Measurements from ENCODE around the gene ADORA2B.

ADORA2B gene

DNA sequence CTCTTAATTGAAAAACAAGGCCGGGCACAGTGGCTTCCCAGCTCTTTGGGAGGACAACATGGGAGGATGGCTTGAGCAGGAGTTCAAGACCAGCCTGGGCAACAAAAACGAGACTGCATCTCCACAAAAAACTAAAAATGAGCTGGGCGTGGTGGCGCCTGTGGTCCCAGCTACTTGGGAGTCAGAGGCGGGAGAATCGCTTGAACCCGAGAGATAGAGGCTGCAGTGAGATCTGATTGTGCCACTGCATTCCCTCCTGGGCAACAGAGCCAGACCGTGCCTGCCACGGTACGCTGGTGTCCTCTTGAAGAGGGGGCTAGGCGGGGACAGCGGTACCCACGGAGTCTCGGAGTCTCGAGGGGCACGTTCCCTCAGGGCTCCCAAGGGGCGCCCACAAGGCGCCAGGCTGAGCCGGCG lies 27.9 kb upstream of the ADORA2B start:
- Histone ChIP-seq H3K9me3 (ENCODE audit: low read length) (no peaks in the 10 kb centered on the region; the same call in 1 of the 2 replicates), H3K27ac (ENCODE audit: low read depth, low read length, poor library complexity, severe bottlenecking) (no peak overlapping the region), H3K36me3 (ENCODE audit: insufficient read depth, low read length) (no peaks in the 10 kb centered on the region), H3K4me2 (ENCODE audit: low read length) (no peak overlapping the region), H3F3A (ENCODE audit: insufficient read depth, low read length) (no peaks in the 10 kb centered on the region), H3K79me2 (ENCODE audit: insufficient read depth, low read length) (no peaks in the 10 kb centered on the region), H3K4me3 (ENCODE audit: low read depth, low read length, poor library complexity, severe bottlenecking) (no peak overlapping the region), H3K27me3 (ENCODE audit: insufficient read depth, low read length) (no peaks in the 10 kb centered on the region; the same call in 1 of the 2 replicates), H3K9me2 (ENCODE audit: low read depth, low read length) (no peaks in the 10 kb centered on the region), H3K4me1 (ENCODE audit: insufficient read depth, low read length, severe bottlenecking) (no peaks in the 10 kb centered on the region), H2AFZ (ENCODE audit: low read length) (no peak overlapping the region), H3K9ac (ENCODE audit: low read length) (no peak overlapping the region), H4K20me1 (ENCODE audit: insufficient read depth, low read length) (no peaks in the 10 kb centered on the region)
- TF ChIP-seq, protein P1, sequence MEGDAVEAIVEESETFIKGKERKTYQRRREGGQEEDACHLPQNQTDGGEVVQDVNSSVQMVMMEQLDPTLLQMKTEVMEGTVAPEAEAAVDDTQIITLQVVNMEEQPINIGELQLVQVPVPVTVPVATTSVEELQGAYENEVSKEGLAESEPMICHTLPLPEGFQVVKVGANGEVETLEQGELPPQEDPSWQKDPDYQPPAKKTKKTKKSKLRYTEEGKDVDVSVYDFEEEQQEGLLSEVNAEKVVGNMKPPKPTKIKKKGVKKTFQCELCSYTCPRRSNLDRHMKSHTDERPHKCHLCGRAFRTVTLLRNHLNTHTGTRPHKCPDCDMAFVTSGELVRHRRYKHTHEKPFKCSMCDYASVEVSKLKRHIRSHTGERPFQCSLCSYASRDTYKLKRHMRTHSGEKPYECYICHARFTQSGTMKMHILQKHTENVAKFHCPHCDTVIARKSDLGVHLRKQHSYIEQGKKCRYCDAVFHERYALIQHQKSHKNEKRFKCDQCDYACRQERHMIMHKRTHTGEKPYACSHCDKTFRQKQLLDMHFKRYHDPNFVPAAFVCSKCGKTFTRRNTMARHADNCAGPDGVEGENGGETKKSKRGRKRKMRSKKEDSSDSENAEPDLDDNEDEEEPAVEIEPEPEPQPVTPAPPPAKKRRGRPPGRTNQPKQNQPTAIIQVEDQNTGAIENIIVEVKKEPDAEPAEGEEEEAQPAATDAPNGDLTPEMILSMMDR (IDR thresholded peaks at IDR 0.05; ENCODE audit: low read length) = no peak
- TF ChIP-seq EZH2 (IDR thresholded peaks at IDR 0.05; ENCODE audit: borderline replicate concordance, low read length) = no peak

DNA sequence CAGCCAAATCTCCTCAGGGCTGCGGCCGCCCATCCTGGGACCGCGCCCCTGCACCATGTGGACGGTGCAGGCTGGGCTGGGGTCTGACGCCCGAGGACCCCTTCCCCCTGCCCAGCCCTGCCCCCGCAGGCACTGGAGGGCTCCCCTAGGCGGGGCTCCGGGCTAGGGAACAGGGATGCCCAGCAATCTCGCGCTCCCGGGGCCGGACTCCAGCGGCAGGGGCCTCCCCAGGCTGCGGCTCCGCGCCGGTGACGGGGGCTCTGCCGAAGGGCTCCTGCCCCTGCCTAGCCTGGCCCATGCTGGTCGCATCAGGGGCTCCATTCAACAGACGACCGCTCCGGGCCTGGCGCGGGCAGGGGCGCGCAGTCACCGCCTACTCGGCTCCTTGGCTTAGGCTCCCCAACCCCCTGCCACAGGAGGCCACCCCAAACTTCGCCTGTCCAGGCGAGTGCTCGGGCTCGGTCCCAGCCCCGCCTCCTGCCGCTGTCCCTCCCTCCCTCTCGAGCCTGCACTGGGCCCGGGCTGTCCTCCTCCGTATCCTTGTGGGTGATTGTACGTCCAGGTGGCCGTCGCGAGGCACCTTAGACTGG lies 27.4 kb upstream of the ADORA2B start:
- no peaks in the 10 kb centered on the region for H3K4me1 ChIP-seq (ENCODE audit: insufficient read depth, low read length, severe bottlenecking)
- no peak for TF ChIP-seq EZH2 (IDR thresholded peaks at IDR 0.05; ENCODE audit: borderline replicate concordance, low read length)
- TF ChIP-seq, protein P1 (IDR thresholded peaks at IDR 0.05; ENCODE audit: low read length) = no peak
- H3K27ac ChIP-seq (ENCODE audit: low read depth, low read length, poor library complexity, severe bottlenecking) = no peak overlapping the region
- H3K4me2 ChIP-seq (ENCODE audit: low read length) = no peak overlapping the region
- H3K79me2 ChIP-seq (ENCODE audit: insufficient read depth, low read length) = no peaks in the 10 kb centered on the region
- H3K27me3 ChIP-seq (ENCODE audit: insufficient read depth, low read length) = no peaks in the 10 kb centered on the region; the same call in 1 of the 2 replicates
- H2AFZ ChIP-seq (ENCODE audit: low read length) = no peak overlapping the region
- H3K36me3 ChIP-seq (ENCODE audit: insufficient read depth, low read length) = no peaks in the 10 kb centered on the region
- no peaks in the 10 kb centered on the region for H3F3A ChIP-seq (ENCODE audit: insufficient read depth, low read length)
- no peaks in the 10 kb centered on the region for H3K9me2 ChIP-seq (ENCODE audit: low read depth, low read length)
- H3K9me3 ChIP-seq (ENCODE audit: low read length) = no peaks in the 10 kb centered on the region; the same call in 1 of the 2 replicates
- no peaks in the 10 kb centered on the region for H4K20me1 ChIP-seq (ENCODE audit: insufficient read depth, low read length)
- no peak overlapping the region for H3K9ac ChIP-seq (ENCODE audit: low read length)
- no peak overlapping the region for H3K4me3 ChIP-seq (ENCODE audit: low read depth, low read length, poor library complexity, severe bottlenecking)

DNA sequence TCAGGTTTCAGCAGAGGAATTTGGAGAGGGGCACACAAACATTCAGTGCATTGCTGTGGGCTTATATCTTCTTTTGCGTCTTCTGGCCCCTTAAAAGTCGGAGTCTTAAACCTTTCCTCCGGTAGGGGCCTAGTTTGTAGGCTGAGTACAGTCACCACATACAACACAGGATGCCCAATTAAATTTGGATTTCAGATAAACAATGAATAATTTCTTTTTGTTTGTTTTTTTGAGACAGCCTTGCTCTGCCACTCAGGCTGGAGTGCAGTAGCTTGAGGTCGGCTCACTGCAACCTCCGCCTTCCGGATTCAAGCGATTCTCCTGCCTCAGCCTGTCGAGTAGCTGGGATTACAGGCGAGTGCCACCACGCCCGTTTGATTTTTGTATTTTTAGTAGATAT lies 26.7 kb upstream of the ADORA2B start:
- Histone ChIP-seq H3K9ac (ENCODE audit: low read length) (no peak overlapping the region), H3K79me2 (ENCODE audit: insufficient read depth, low read length) (no peaks in the 10 kb centered on the region), H3K4me3 (ENCODE audit: low read depth, low read length, poor library complexity, severe bottlenecking) (no peak overlapping the region), H3K36me3 (ENCODE audit: insufficient read depth, low read length) (no peaks in the 10 kb centered on the region), H3K27ac (ENCODE audit: low read depth, low read length, poor library complexity, severe bottlenecking) (no peak overlapping the region), H4K20me1 (ENCODE audit: insufficient read depth, low read length) (no peaks in the 10 kb centered on the region), H3K9me2 (ENCODE audit: low read depth, low read length) (no peaks in the 10 kb centered on the region), H2AFZ (ENCODE audit: low read length) (no peak overlapping the region), H3K4me2 (ENCODE audit: low read length) (no peak overlapping the region), H3F3A (ENCODE audit: insufficient read depth, low read length) (no peaks in the 10 kb centered on the region), H3K9me3 (ENCODE audit: low read length) (no peaks in the 10 kb centered on the region; the same call in 1 of the 2 replicates), H3K4me1 (ENCODE audit: insufficient read depth, low read length, severe bottlenecking) (no peaks in the 10 kb centered on the region), H3K27me3 (ENCODE audit: insufficient read depth, low read length) (no peaks in the 10 kb centered on the region; the same call in 1 of the 2 replicates)
- TF ChIP-seq, protein P1 (IDR thresholded peaks at IDR 0.05; ENCODE audit: low read length) = no peak
- no peak for TF ChIP-seq EZH2 (IDR thresholded peaks at IDR 0.05; ENCODE audit: borderline replicate concordance, low read length)

All from OCI-LY1 (cell line).